Uterus (tissue), 2 donors: Measurements from ENCODE around the gene PDE6A.

ENCODE experiments used
- CTCF ChIP-seq, 4 experiments: fragments of 200-600 bp in 2 of 4; fragments of 450-650 bp in 2 of 4; sonication (generic) in 2 of 4; IDR thresholded peaks; one replicate each; pipeline ENCODE4 v1.5.1; 2016 to 2019; ENCODE audit warnings: antibody characterized with exemption in 4 of 4, mild to moderate bottlenecking in 2 of 4, moderate library complexity in 1 of 4
- POLR2A ChIP-seq, 2 donors: fragments of 450-650 bp; IDR thresholded peaks; one replicate each; pipeline ENCODE4 v1.6.1; 2016; ENCODE audit warnings: antibody characterized with exemption in 2 of 2, mild to moderate bottlenecking in 1 of 2, moderate library complexity in 1 of 2

- TF ChIP-seq CTCF (IDR thresholded peaks at IDR 0.05) (no peak), POLR2A (IDR thresholded peaks at IDR 0.05) (no peak)
Observed at GRCh38 chr5:149854866-149855265, 89.7 kb downstream of the PDE6A start.
